Daoy (cell line): ENCODE data around the gene RNF207. TPM values are rescaled to one million over a fixed set of nuclear protein-coding genes. Genes with fewer than 3 reads are reported as not detected.

Experiments used
- DNase-seq: peaks from one replicate; pipeline ENCODE4 v3.0.0-alpha.2; 2015; ENCODE audit warnings: low read depth
- total RNA-seq: library from RNA; depleted of rRNA; stranded (reverse); fragments of >200 nt; shearing (Covaris generic); gene quantifications from 2 replicates; pipeline ENCODE4 v1.2.3, GENCODE V29; 2014

RNF207 gene
- total RNA-seq, 1 experiment from 2014 or later: 6.2 TPM

DNA sequence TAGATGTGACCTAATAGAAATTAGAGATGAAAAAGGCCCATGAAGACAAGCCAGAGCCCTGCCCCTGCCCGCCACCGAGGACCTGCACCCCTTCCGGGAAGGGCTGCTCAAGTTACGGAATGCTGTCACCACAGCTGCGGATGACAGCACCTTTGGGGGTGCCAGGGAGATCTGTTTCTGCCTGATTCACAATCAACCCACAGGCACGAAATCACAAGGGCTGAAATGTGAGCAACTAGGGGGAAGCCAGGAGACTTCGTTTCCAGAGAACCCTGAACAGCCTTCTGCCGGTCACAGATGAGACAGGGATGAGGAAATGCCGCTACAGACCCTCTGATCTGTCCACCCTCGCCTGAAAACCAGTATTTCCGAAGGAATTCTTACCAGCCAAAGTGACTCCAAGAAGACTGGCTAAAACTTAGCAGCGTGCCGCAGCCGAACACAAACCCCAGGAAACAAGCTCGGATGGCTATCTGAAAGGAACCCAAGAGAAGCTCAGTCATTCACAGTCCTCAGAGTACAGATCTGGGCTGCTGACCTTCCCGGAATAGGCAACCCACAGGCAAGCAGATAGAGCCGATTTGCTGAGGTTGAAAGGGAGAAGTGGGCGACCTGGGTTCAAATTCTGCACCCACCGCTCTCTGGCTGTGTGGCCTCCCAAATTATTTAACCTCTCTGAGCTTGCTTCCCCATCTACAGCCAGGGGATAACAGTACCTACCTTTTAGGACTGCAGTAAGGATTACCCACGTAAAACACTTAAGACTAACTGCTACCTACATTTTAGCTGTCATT is 28.8 kb downstream of the RNF207 start:
- peak; percentile 63 for DNase-seq

DNA sequence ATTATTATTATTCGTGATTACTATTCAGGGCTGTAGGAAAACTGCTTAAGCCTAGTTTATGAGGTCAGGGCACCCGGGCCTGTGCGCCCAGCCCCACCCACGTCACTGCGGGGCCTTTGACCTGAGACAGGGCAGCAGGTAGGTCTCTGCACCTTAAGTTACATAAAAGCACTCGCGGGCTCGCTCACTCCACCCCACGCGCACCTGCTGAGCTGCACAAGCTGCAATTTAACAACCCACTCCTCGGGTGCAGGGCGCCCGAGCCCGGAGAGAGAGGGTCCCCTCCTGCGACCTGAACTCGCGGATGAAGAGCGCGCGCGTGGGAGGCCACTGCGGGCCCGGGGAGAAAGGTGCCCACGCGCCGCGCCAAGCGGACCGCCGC is 29.4 kb downstream of the RNF207 start:
- no peak for DNase-seq

DNA sequence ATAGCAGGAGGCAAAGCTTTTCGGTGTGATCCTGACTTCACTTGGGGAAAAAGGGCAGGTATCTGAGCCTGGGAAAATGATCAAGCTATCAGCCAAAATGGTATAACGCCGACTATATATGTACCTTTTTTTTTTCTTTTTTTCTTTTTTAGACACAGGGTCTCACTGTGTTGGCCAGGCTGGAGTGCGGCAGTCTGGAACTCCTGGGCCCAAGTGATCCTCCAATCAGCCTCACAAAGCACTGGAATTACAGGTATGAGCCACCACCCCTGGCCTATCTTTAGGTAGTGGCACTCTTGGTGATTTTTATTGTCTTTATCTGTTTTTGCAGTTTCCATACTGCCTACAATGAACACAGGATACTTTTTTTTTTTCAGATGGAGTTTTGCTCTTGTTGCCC is 31.2 kb downstream of the RNF207 start:
- DNase-seq: no peak

GRCh38 chr1:6239213-6239752 is 33.4 kb downstream of the RNF207 start:
- DNase-seq: no peak

DNA sequence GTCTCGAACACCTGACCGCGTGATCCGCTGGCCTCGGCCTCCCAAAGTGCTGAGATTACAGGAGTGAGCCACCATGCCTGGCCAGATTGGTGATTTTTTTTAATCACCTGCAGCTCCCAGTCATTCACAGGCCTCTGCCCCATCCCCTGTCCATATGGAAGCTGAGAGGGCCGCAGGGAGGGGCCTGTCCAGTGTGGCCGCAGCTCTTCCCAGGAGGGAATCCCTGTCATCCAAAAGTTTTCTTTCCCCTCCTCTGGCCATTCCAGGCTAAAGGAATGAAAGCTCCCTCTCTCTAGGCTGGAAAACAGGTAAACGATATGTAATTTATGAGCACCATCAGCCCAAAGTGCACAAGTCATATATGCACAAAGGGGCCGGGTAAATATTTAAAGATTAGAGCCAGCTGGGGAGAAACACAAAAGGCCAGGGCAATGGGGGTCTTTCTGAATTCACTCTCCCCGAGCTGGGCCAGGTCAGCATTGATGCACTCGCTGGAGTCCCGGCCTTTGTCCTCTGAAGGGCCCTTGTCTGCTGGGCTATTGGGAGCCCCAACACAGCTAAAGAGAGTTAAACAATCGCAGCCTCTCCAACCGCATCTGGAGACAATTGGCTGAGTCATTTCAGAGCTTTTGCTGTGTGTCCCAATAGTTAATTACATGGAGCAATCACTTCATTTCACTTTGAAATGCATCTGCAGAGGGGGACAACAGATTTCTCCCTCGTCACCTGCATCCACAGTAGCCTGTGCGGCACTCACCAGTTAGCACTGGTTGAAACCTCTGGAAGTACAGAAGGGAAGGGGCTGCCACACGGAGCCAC is 34.2 kb downstream of the RNF207 start:
- peak; percentile 45 for DNase-seq

DNA sequence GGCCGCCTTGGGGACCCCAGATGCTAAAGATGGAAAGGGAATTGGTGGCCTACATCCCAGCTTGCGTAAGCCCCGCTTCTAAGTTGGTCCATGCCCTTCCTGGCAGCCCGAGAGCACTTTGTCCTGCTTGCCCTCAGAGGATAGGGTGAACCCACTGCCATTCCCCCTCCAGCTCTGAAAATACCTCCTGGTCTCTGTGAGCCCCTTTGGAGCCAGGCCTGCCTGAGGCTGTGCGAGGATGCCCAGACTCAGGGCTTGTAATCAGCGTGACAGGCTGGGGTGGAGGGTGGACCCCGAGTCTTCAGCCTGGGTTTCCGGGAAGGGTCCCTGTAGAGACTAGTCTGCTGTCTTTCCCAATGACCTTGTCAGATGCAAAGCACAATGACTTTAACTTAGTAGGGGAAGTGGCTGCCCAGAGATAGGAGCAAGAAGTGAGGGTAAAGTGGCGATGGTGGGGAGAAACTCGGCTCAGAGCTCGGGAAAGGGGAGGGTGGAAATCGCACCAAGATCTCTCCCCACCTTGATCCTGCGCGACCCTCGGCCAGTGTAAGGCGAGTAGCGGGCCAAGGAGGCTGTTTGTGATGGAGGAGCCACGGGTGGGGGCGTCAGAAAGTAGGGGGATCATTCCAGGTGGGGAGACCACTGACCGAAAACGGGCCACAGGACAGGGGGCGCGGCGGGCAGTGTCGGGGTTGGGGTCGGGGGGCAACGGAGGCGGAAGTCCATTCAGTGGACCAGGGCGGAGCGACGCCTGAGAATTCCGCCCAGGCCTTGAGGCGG is 35.4 kb downstream of the RNF207 start:
- peak; percentile 4 for DNase-seq

DNA sequence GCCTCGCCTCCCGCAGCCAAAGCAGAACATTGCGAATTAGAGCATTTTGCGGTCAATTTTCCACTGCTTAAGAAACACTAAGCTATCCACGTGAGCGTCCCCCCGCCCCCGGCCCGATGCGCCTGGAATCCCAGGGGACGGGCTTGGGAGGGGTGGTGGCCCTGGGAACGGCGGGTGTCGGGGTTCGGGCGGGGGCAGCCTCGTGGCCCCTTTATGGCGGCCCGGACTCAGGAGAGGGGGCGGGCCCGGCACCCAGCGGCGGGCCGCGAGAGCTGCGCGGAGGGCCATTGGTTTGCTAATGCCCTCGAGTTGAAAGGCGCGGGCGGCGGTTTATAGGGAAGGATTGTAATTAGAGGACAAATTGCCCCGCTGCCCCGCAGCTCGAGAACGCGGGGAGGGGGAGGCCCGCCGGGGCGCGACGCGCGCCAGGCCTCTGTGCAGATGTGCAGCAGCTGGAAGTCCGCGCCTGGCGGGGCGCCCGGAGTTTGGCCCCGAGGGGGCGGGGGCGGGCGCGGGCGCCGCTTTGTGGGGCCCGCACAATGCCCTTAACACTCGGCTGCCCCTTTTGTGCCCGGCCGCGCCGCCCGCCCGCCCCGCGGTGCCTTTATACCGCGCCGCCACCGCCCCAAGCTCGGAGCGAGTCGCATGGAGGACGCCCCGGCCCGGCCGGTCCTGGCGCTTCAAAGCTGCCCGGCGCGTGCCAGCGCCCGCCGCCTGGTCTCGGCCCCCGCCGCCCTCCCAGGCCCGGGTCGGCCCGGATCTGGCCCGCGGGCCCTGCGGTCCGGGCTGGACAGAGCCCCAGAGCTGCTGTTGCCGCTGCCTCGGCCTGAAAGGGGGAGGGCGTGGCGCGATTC is 36.2 kb downstream of the RNF207 start:
- DNase-seq: no peak

- no peak for DNase-seq
Observed at GRCh38 chr1:6243053-6243834, 37.3 kb downstream of the RNF207 start.

GRCh38 chr1:6243993-6244392 is 38.1 kb downstream of the RNF207 start, which contains the start of gene HES3:
TSS of gene HES3 (plus strand) at chr1:6244179. CDS start at chr1:6244366, 187 bp downstream.
- no peak for DNase-seq

DNA sequence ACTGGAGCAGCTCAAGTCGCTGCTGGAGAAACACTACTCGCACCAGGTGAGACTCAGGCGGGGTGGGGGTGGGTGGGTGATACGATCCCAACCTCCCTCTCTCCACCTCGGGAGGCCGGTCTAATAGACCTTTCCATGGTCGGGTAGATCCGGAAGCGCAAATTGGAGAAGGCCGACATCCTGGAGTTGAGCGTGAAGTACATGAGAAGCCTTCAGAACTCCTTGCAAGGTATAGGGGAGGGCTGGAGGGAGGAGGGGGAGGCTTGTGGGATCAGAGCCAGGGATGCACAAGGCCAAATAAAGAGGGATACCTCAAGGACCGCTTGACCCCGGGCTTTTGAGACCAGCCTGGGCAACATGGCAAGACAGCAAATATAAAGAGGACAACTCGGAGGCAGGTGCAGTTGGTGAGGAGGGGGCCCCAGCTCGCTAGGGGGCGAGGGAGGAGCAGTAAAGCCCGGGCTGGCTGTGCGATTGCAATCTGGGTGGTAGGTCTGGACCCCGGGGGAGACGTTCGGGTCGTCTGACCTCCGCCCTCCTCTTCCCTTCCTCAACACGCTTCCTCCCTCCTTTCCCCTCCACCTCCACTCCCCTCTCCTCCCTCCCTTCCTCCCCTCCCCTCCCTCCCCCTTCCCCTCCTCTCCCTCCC is 38.6 kb downstream of the RNF207 start:
- no peak for DNase-seq

DNA sequence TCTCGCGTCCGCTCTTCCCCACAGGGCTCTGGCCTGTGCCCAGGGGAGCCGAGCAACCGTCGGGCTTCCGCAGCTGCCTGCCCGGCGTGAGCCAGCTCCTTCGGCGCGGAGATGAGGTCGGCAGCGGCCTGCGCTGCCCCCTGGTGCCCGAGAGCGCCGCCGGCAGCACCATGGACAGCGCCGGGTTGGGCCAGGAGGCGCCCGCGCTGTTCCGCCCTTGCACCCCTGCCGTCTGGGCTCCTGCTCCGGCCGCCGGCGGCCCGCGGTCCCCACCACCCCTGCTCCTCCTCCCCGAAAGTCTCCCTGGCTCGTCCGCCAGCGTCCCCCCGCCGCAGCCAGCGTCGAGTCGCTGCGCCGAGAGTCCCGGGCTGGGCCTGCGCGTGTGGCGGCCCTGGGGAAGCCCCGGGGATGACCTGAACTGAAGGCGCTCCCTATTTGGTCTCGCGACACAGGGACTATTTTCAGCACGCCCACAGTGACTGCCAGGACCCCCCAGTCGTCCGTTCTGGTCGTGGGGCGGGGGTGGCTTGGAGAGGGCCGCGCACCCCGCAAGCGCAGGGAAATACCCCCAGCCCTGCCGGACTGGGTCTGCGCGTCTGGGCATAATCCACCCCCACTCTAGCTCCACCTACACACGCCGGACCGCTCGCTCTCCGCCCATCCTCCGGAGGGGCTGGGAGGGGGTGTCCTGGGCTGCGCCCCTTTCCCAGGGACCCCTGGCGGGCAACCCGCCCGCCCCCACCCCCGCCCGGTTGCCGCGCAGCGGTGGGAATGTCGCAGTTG is 39.4 kb downstream of the RNF207 start:
- DNase-seq: peak; percentile 93

- peak; percentile 74 for DNase-seq
Observed at GRCh38 chr1:6245869-6246496, 40.1 kb downstream of the RNF207 start.

DNA sequence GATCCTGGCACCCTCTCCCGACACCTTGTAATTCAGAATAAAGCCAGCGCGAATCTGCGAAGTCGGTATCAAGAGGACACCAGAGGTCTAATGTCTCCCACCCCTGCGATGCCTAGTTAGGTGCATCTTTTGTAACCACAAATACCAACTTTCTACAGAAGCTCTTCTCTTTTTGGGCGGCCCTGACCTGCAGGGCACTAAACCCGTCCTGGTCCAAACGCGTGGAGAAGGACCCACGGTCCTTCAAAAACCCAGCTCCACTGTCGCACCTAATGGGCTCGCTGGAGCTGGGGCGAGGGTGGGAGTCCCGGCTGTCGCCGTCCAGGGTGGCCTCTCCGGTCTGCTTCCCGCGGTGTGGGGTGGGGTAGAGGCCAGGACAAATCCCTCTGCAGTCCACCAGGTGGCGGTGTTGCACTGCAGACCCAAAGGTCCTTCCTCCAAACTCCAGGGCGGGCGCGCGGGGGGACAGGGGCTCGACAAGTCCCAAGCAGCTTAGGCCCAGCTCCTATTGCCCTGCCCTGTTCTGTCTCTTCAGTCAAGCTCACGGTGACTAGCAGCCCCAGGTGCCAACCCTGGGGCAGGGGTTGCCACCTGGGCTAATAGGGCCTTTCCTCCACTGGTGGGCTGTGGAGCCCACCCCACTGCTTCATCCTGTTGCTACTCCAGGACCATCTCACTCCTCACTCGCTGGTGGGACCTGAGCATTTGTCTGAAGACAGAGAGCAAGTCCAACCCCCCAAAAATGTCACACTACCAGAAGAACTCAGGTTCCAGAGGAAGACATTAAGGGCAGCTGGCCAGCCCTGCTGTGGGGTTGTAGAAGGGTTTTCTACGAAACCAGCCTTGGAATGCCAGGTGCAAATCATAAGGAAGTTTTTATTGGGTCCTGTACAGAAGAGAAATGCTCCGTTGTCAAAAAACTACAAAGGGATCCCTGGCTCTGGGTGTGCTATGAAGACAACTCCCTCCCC is 40.9 kb downstream of the RNF207 start:
- peak; percentile 86 for DNase-seq

GRCh38 chr1:6247651-6248050 is 41.7 kb downstream of the RNF207 start:
- DNase-seq: no peak

GRCh38 chr1:6248161-6248776 is 42.4 kb downstream of the RNF207 start:
- DNase-seq: no peak

- DNase-seq: no peak
Observed at GRCh38 chr1:6248932-6249738, 43.2 kb downstream of the RNF207 start.
